A549 (cell line): ENCODE measurements around the gene DUSP9. TPM values are rescaled to one million over a fixed set of nuclear protein-coding genes. Genes with fewer than 3 reads are reported as not detected.
A peak's percentile ranks its signal among the peaks of the same experiment; 100 is the strongest.

Experiments used
- ATAC-seq, 2 experiments: fragments of 200-7000 bp in 1 of 2; fragments of >200 bp in 1 of 2; cut with Nextera tagmentation in 1 of 2; cut with Tn5 transposase in 1 of 2; 3 replicates each; pipeline versions ENCODE4 v1.8.0 to v1.9.1; 2018 to 2020; ENCODE audit warnings: mild to moderate bottlenecking in 1 of 2, moderate library complexity in 1 of 2
- CTCF ChIA-PET: fragments of 300-600 bp; sonication (Branson Sonifier 250); formaldehyde crosslinking; extraction: SDS; loops from one replicate; lab custom pipeline; 2021; ENCODE audit warnings: antibody characterized with exemption, inconsistent platforms; lab: Yijun Ruan, JAX
- POLR2A ChIA-PET: fragments of 350-600 bp; formaldehyde crosslinking; extraction: SDS; loops from one replicate; lab custom pipeline; 2021; ENCODE audit warnings: antibody characterized with exemption, inconsistent platforms; lab: Yijun Ruan, JAX
- DNase-seq, 2 experiments: peaks; one replicate each; pipeline versions ENCODE4 v3.0.0 to v3.0.0-alpha.2; 2011 to 2016; ENCODE audit warnings: low read depth in 1 of 2, low spot score in 1 of 2
- FAIRE-seq: peaks from 2 replicates; lab custom pipeline; 2011; peaks lifted over from hg19 to GRCh38; lab: Jason Lieb, UNC
- H3K27ac ChIP-seq, 2 experiments: fragments of >200 bp; sonication (Bioruptor Twin); formaldehyde crosslinking; 3 replicates each; pipeline ENCODE4 v1.5.1; 2016 to 2017
- H3K4me1 ChIP-seq: fragments of >200 bp; sonication (Bioruptor Twin); formaldehyde crosslinking; 3 replicates; pipeline ENCODE4 v1.6.1; 2016
- H3K4me2 ChIP-seq: fragments of >200 bp; sonication (Bioruptor Twin); formaldehyde crosslinking; 3 replicates; pipeline ENCODE4 v1.6.1; 2016
- H3K4me3 ChIP-seq: fragments of >200 bp; sonication (Bioruptor Twin); formaldehyde crosslinking; 3 replicates; pipeline ENCODE4 v1.5.1; 2016
- H3K9me3 ChIP-seq: fragments of >200 bp; sonication (Bioruptor Twin); formaldehyde crosslinking; 3 replicates; pipeline ENCODE4 v1.6.1; 2016
- BHLHE40 ChIP-seq: IDR thresholded peaks from 2 replicates; pipeline ENCODE4 v1.6.1; 2012; ENCODE audit warnings: low read depth, low read length, inconsistent platforms
- CBX2 ChIP-seq: fragments of 200-600 bp; sonication (generic); IDR thresholded peaks from 2 replicates; pipeline ENCODE4 v1.6.1; 2016; ENCODE audit warnings: low read depth, mild to moderate bottlenecking, borderline replicate concordance
- CBX8 ChIP-seq: fragments of 200-600 bp; sonication (generic); IDR thresholded peaks from 2 replicates; pipeline ENCODE4 v1.6.1; 2016
- CHD4 ChIP-seq: fragments of 200-600 bp; sonication (generic); IDR thresholded peaks from 2 replicates; pipeline ENCODE4 v1.6.1; 2016; ENCODE audit warnings: antibody characterized with exemption, mild to moderate bottlenecking, borderline replicate concordance
- HEYL ChIP-seq: fragments of 250-450 bp; sonication (Bioruptor Pico); IDR thresholded peaks from 2 replicates; pipeline ENCODE4 v1.8.0; 2021; ENCODE audit warnings: mild to moderate bottlenecking, moderate library complexity
- JUN ChIP-seq, 2 experiments: fragments of >200 bp; sonication (Bioruptor Twin); formaldehyde crosslinking; IDR thresholded peaks; 2 replicates in 1 of 2; 3 replicates in 1 of 2; pipeline ENCODE4 v1.6.1; 2016 to 2017
- KDM1A ChIP-seq: fragments of 200-600 bp; sonication (generic); IDR thresholded peaks from 2 replicates; pipeline ENCODE4 v1.6.1; 2016; ENCODE audit warnings: low read depth, mild to moderate bottlenecking
- MAFK ChIP-seq: fragments of 450-650 bp; IDR thresholded peaks from 2 replicates; pipeline ENCODE4 v1.6.1; 2014; ENCODE audit not compliant: partially characterized antibody
- MAZ ChIP-seq: fragments of 150-350 bp; IDR thresholded peaks from 2 replicates; pipeline ENCODE4 v1.6.1; 2014; ENCODE audit warnings: antibody characterized with exemption, low read depth, low read length, borderline replicate concordance
- MYC ChIP-seq: IDR thresholded peaks from 2 replicates; pipeline ENCODE4 v1.6.1; 2012; ENCODE audit warnings: mild to moderate bottlenecking, inconsistent platforms, low read length, improper control_type of control experiment, borderline replicate concordance
- NFE2L2 ChIP-seq: fragments of 150-350 bp; conservative IDR thresholded peaks from 2 replicates; pipeline ENCODE4 v1.6.1; 2014; ENCODE audit warnings: low read length
- SMC3 ChIP-seq: fragments of >200 bp; sonication (Bioruptor Twin); formaldehyde crosslinking; IDR thresholded peaks from 3 replicates; pipeline ENCODE4 v1.6.1; 2018; ENCODE audit warnings: inconsistent platforms
- TFCP2L1 ChIP-seq: fragments of 250-450 bp; sonication (Bioruptor Pico); IDR thresholded peaks from 2 replicates; pipeline ENCODE4 v1.5.0; 2021; ENCODE audit warnings: mild to moderate bottlenecking
- TP53 ChIP-seq: fragments of 250-450 bp; sonication (Bioruptor Pico); IDR thresholded peaks from 2 replicates; pipeline ENCODE4 v1.5.0; 2021; ENCODE audit warnings: mild to moderate bottlenecking, moderate library complexity
- ZSCAN20 ChIP-seq: fragments of 250-450 bp; sonication (Bioruptor Pico); IDR thresholded peaks from 2 replicates; pipeline ENCODE4 v1.8.0; 2022; ENCODE audit warnings: mild to moderate bottlenecking, moderate library complexity
- WGBS: methylation state at CpG from one replicate; pipeline ENCODE4 v1.1.6; 2017; ENCODE audit errors: missing lambda C conversion rate; 5-methylcytosine and 5-hydroxymethylcytosine counted together
- polyA plus RNA-seq, 4 experiments: library from polyadenylated mRNA; depleted of rRNA in 3 of 4; stranded (reverse); fragments of >200 nt; fragmentation: RNase III in 1 of 4; extraction: RNeasy Plus Mini Kit Qiagen cat#74134 plus additional on column Dnase treatment in 1 of 4; gene quantifications; 2 replicates in 3 of 4; 3 replicates in 1 of 4; pipeline ENCODE4 v1.2.3, GENCODE V29; 2011 to 2017
- TF ChIP-seq, protein P1 (sequence below): fragments of 250-450 bp; sonication (Bioruptor Pico); IDR thresholded peaks from 2 replicates; pipeline ENCODE4 v1.5.0; 2020; ENCODE audit warnings: low read depth, mild to moderate bottlenecking, moderate library complexity
- TF ChIP-seq, protein P2 (sequence below): fragments of 150-350 bp; IDR thresholded peaks from 2 replicates; pipeline ENCODE4 v1.6.1; 2014; ENCODE audit warnings: low read depth, mild to moderate bottlenecking, low read length
- TF ChIP-seq, protein P3 (sequence below): fragments of >200 bp; sonication (Bioruptor Twin); formaldehyde crosslinking; IDR thresholded peaks from 3 replicates; pipeline ENCODE4 v1.5.1; 2016
- TF ChIP-seq, protein P4 (sequence below): fragments of 450-650 bp; IDR thresholded peaks from 2 replicates; pipeline ENCODE4 v1.6.1; 2014; ENCODE audit warnings: antibody characterized with exemption

The DUSP9 gene
- polyA plus RNA-seq, 2 of the 4 experiments (the other 2 are of a cell fraction), result 0.75 to 1.6 TPM

DNA sequence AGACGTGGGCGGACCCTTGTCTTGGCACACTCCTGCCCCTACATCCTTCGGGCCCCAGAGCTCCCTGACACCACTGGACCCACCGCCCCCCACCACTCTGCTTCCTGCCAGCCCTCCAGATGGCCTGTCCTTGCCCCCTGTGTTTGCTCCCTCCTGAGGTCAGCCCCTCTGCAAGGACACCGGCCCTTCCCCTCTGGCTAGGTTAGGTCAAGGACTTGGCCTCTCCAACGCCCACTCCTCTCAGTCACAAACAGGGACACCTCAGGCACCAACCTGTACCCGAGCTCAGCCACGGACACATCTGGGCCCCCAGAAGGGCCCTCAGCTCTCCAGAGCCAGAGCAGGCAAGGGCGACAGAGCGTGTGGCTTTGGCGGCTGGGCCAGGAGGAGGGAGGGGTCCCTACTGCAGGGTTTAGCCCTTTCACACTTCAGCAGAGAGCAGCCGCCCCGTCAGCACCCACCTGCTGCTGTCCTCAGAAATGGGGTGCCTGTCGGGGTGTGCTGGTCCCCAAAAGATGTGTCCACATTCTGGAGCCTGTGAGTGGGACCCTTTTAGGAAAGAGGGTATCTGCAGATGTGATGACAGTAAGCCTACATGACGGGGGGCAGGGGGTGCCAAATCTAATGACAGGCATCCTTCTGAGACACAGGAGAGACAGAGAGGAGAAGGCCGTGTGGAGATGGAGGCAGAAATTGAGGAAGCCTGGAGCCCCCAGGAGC lies 23.5 kb upstream of the DUSP9 start:
- 55% methylated on average over 7 of the region's 16 CpGs for WGBS
- Histone ChIP-seq H3K4me1 (peaks cover 14% of the 10 kb centered on the region), H3K4me3 (no peak overlapping the region), H3K4me2 (peak overlapping the region; percentile 61), H3K9me3 (no peaks in the 10 kb centered on the region), H3K27ac (peak overlapping the region; percentile 27 to 61; a peak in 2 of 6 replicates)
- ChIA-PET POLR2A (no interaction called here), CTCF (interaction anchor here (0.9 to 10.1 kb wide), 5 partner anchors 13 to 84 kb away, joined by 4 to 43 read pairs (median 8); no protein-coding TSS in a partner anchor)
- no peak for TF ChIP-seq TFCP2L1
- TF ChIP-seq KDM1A, result no peak
- TF ChIP-seq CBX8, result no peak
- no peak for TF ChIP-seq MAFK
- no peak for TF ChIP-seq SMC3
- FAIRE-seq (no peak), DNase-seq (no peak), ATAC-seq (no peak)

DNA sequence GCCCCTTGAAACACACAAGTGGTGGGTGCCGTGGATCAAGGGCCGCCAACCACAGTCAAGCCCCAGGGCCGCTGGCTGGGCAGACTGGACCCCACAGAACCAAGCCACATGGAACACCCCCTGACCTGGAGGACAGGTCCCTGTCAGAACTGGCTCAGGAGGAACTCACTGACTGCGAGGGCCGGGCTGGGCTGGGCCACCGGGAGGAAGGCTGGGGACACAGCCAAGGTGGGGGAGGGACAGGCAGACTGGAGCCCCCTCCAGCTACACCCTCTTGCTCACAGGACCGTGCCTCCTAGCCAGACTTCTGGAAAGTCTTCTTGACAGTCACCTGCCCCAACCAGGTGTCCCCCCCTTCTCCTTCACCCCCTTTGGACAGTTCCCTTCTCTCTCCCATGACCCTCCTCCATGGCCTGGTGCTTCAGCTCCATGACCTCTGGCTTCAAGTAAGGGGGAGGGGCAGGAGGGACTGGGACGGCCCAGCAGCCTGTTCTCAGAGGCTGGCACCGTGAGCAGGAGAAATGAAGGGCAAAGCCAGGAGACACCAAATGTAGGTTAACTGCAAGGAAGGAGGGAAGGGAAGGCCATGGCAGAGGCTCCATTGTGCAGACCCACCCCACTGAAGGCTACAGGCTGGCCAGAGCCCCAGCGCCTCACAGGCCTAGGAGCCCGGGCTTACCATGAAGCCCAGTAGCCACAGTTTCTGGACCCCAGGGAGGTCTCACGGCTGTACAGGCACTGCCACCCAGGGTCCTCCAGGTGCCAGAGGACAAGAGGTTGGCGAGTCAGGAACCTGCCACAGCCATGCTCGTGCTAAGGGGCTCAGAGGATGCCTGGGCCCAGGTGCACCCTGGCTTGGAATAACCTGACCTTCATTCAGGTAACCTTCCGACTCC lies 22.6 kb upstream of the DUSP9 start:
- FAIRE-seq, result no peak
- peaks cover 14% of the 10 kb centered on the region for H3K4me1 ChIP-seq
- no peaks in the 10 kb centered on the region for H3K9me3 ChIP-seq
- ChIA-PET POLR2A (interaction anchor here (0.6 kb wide), 1 partner anchor 20 kb away, joined by 3 read pairs; no protein-coding TSS in a partner anchor), CTCF (interaction anchor here (1.2 to 10.1 kb wide), 6 partner anchors 12 to 43 kb away, joined by 3 to 43 read pairs (median 6); no protein-coding TSS in a partner anchor)
- ATAC-seq, result no peak
- no peak overlapping the region for H3K4me3 ChIP-seq
- TF ChIP-seq TP53, result no peak
- TF ChIP-seq MYC, result no peak
- no peak for TF ChIP-seq CHD4
- no peak for TF ChIP-seq CBX2
- no peak for TF ChIP-seq BHLHE40
- TF ChIP-seq CBX8, result no peak
- TF ChIP-seq, protein P1, sequence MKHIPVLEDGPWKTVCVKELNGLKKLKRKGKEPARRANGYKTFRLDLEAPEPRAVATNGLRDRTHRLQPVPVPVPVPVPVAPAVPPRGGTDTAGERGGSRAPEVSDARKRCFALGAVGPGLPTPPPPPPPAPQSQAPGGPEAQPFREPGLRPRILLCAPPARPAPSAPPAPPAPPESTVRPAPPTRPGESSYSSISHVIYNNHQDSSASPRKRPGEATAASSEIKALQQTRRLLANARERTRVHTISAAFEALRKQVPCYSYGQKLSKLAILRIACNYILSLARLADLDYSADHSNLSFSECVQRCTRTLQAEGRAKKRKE, result no peak
- TF ChIP-seq HEYL (CRISPR knock-in tag), result no peak
- TF ChIP-seq, protein P2, sequence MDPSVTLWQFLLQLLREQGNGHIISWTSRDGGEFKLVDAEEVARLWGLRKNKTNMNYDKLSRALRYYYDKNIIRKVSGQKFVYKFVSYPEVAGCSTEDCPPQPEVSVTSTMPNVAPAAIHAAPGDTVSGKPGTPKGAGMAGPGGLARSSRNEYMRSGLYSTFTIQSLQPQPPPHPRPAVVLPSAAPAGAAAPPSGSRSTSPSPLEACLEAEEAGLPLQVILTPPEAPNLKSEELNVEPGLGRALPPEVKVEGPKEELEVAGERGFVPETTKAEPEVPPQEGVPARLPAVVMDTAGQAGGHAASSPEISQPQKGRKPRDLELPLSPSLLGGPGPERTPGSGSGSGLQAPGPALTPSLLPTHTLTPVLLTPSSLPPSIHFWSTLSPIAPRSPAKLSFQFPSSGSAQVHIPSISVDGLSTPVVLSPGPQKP, result no peak
- TF ChIP-seq, protein P3, sequence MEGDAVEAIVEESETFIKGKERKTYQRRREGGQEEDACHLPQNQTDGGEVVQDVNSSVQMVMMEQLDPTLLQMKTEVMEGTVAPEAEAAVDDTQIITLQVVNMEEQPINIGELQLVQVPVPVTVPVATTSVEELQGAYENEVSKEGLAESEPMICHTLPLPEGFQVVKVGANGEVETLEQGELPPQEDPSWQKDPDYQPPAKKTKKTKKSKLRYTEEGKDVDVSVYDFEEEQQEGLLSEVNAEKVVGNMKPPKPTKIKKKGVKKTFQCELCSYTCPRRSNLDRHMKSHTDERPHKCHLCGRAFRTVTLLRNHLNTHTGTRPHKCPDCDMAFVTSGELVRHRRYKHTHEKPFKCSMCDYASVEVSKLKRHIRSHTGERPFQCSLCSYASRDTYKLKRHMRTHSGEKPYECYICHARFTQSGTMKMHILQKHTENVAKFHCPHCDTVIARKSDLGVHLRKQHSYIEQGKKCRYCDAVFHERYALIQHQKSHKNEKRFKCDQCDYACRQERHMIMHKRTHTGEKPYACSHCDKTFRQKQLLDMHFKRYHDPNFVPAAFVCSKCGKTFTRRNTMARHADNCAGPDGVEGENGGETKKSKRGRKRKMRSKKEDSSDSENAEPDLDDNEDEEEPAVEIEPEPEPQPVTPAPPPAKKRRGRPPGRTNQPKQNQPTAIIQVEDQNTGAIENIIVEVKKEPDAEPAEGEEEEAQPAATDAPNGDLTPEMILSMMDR, result no peak
- TF ChIP-seq MAZ, result no peak
- TF ChIP-seq, protein P4, sequence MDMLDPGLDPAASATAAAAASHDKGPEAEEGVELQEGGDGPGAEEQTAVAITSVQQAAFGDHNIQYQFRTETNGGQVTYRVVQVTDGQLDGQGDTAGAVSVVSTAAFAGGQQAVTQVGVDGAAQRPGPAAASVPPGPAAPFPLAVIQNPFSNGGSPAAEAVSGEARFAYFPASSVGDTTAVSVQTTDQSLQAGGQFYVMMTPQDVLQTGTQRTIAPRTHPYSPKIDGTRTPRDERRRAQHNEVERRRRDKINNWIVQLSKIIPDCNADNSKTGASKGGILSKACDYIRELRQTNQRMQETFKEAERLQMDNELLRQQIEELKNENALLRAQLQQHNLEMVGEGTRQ, result no peak
- TF ChIP-seq NFE2L2, result no peak
- no peak for TF ChIP-seq ZSCAN20
- TF ChIP-seq JUN (IDR thresholded peaks at IDR 0.05), result no peak
- DNase-seq, result no peak
- no peak overlapping the region for H3K27ac ChIP-seq
- no peak overlapping the region for H3K4me2 ChIP-seq
- WGBS, result 83% methylated on average over 7 of the region's 15 CpGs
